HTR-8/SVneo (cell line): ENCODE results near the gene POTEF.
A peak's percentile ranks its signal among the peaks of the same experiment; 100 is the strongest.
"Not testable (repeated sequence)": the region's sequence is repeated elsewhere in the genome, so short reads cannot be mapped to it uniquely, and the experiment has no call there.

Experiments
- DNase-seq: peaks from one replicate; pipeline ENCODE4 v3.0.0; 2011; ENCODE audit warnings: low spot score, mixed read lengths; ENCODE audit not compliant: insufficient read length
- FAIRE-seq: peaks from 2 replicates; lab custom pipeline; 2011; peaks lifted over from hg19 to GRCh38; lab: Jason Lieb, UNC

POTEF gene

GRCh38 chr2:130129120-130129829 lies at the start of gene POTEF:
Gene POTEF, minus strand, starts transcription at chr2:130129222. Its CDS starts 8,707 bp downstream, at chr2:130120515.
- FAIRE-seq, DNase-seq: not testable (repeated sequence)

GRCh38 chr2:130174866-130175265 lies 45.8 kb upstream of the POTEF start:
- not testable (repeated sequence) for FAIRE-seq, DNase-seq

GRCh38 chr2:130169896-130170295 lies 40.9 kb upstream of the POTEF start:
- FAIRE-seq (no peak), DNase-seq (no peak)

- not testable (repeated sequence) for FAIRE-seq, DNase-seq
These were observed 40.1 kb upstream of the POTEF start for GRCh38 chr2:130169163-130169562.

GRCh38 chr2:130166611-130167010 lies 37.6 kb upstream of the POTEF start:
- FAIRE-seq, DNase-seq: not testable (repeated sequence)

GRCh38 chr2:130165293-130166016 lies 36.4 kb upstream of the POTEF start:
- no peak for FAIRE-seq
- no peak for DNase-seq

GRCh38 chr2:130162968-130163367 lies 33.9 kb upstream of the POTEF start:
- FAIRE-seq (no peak), DNase-seq (no peak)

- not testable (repeated sequence) for FAIRE-seq, DNase-seq
These were observed 33.5 kb upstream of the POTEF start for GRCh38 chr2:130162486-130162885.

- not testable (repeated sequence) for DNase-seq, FAIRE-seq
These were observed 32.0 kb upstream of the POTEF start for GRCh38 chr2:130160838-130161705.

GRCh38 chr2:130160131-130160530 lies 31.1 kb upstream of the POTEF start:
- FAIRE-seq (no peak), DNase-seq (no peak)

- not testable (repeated sequence) for DNase-seq, FAIRE-seq
These were observed 30.4 kb upstream of the POTEF start for GRCh38 chr2:130159376-130159775.

- DNase-seq (no peak), FAIRE-seq (no peak)
These were observed 29.6 kb upstream of the POTEF start for GRCh38 chr2:130158631-130159030.

GRCh38 chr2:130157825-130158514 lies 28.9 kb upstream of the POTEF start:
- FAIRE-seq, DNase-seq: not testable (repeated sequence)

- FAIRE-seq = peak; percentile 71
These were observed 28.3 kb upstream of the POTEF start for GRCh38 chr2:130157354-130157753.

GRCh38 chr2:130156624-130157004 lies 27.6 kb upstream of the POTEF start:
- no peak for FAIRE-seq
- no peak for DNase-seq

More at GRCh38 chr2:130157354-130157753, 28.3 kb upstream of the POTEF start:
- not testable (repeated sequence) for DNase-seq

GRCh38 chr2:130155956-130156623 lies 27.1 kb upstream of the POTEF start:
- DNase-seq = not testable (repeated sequence)
- peak; percentile 88 for FAIRE-seq

GRCh38 chr2:130154773-130155765 lies 26.0 kb upstream of the POTEF start:
- DNase-seq = no peak
- FAIRE-seq = no peak

GRCh38 chr2:130154423-130154770 lies 25.4 kb upstream of the POTEF start:
- not testable (repeated sequence) for FAIRE-seq, DNase-seq
